ENCODE results near the gene FGF8. TPM values are rescaled to one million over a fixed set of nuclear protein-coding genes. Genes with fewer than 3 reads are reported as not detected.

The FGF8 gene
- total and polyA plus RNA-seq, 10 of the 15 experiments (the other 5 are each of a cell fraction or from before 2014, with no cell fraction given): 0.08 to 0.43 (median 0.17) TPM; not detected in 7

DNA sequence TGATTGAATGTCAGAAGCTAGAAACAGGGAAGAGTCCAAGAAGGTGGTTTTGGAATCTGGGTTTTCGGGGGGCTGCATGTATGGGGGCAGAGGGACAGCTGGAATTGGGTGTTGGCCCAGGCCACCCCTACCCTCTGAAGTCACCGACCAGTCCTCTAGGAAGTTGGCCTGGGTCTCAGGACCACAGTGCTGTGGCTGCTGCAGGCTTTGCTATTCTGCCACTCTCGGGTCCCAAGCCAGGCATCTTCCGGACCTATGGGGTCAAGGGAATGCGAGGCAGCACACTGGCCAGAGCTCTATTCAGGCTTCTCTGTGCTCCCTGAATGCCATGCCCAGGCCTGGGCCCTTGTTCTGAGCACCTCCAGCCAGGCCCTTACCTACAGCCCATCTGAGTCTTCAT, 13.2 kb downstream of the FGF8 start:
- no peak overlapping the region for H3K4me3 ChIP-seq
- ChIA-PET POLR2A (no interaction called here), SMC1A (ENCODE audit: uncharacterized antibody, unreplicated experiment) (no interaction called here), CTCF (interaction anchor here (0.7 to 1.2 kb wide), 2 partner anchors 10 to 45 kb away, joined by 3 read pairs; no protein-coding TSS in a partner anchor), RAD21 (ENCODE audit: unreplicated experiment) (no interaction called here)
- no peaks in the 10 kb centered on the region for H3K36me3 ChIP-seq (ENCODE audit: control insufficient read depth in 2 of 2, insufficient read depth in 2 of 2, low read length in 1 of 2)
- H2AFZ ChIP-seq (ENCODE audit: control insufficient read depth, low read depth, low read length): no peak overlapping the region
- H3K9me3 ChIP-seq (replicated peaks; ENCODE audit: control insufficient read depth, insufficient read depth, low read length): no peaks in the 10 kb centered on the region
- no peak for FAIRE-seq
- no peaks in the 10 kb centered on the region for H3K79me2 ChIP-seq (ENCODE audit: control insufficient read depth, insufficient read depth, low read length)
- DNase-seq (ENCODE audit: low read depth, low spot score): no peak
- WGBS (ENCODE audit: insufficient coverage, insufficient replicate concordance, low lambda C conversion rate, missing lambda C conversion rate): 58% methylated on average over 5 of the region's 5 CpGs
- in situ Hi-C loops (cut with MboI) (no loop called here), intact Hi-C loops (cut with micrococcal nuclease; ENCODE audit: unreplicated experiment) (no loop called here)
- BruUV-seq (replicated peaks): no TSS peak
- H3K9ac ChIP-seq (ENCODE audit: control insufficient read depth, insufficient read depth, low read length): no peak overlapping the region
- H3K27me3 ChIP-seq (replicated peaks in 1 of 2; ENCODE audit: control insufficient read depth in 2 of 2, insufficient read depth in 2 of 2, low read length in 1 of 2): peaks cover 0 to 3% of the 10 kb centered on the region in 2 experiments; a peak in 3 of 4 replicates
- H3K27ac ChIP-seq (ENCODE audit: control insufficient read depth, insufficient read depth): no peak overlapping the region
- TF ChIP-seq, protein P1, sequence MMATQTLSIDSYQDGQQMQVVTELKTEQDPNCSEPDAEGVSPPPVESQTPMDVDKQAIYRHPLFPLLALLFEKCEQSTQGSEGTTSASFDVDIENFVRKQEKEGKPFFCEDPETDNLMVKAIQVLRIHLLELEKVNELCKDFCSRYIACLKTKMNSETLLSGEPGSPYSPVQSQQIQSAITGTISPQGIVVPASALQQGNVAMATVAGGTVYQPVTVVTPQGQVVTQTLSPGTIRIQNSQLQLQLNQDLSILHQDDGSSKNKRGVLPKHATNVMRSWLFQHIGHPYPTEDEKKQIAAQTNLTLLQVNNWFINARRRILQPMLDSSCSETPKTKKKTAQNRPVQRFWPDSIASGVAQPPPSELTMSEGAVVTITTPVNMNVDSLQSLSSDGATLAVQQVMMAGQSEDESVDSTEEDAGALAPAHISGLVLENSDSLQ (IDR thresholded peaks at IDR 0.05): no peak
- TF ChIP-seq POLR2AphosphoS5 (IDR thresholded peaks at IDR 0.05; ENCODE audit: low read length) (no peak), CEBPB (IDR thresholded peaks at IDR 0.05; ENCODE audit: borderline replicate concordance in 1 of 2, low read depth in 2 of 2, low read length in 2 of 2) (no peak), SMAD1 (IDR thresholded peaks at IDR 0.05; ENCODE audit: low read depth, partially characterized antibody) (no peak), SUPT20H (IDR thresholded peaks at IDR 0.05; ENCODE audit: borderline replicate concordance, control insufficient read depth, low read depth, low read length) (no peak), CHD4 (IDR thresholded peaks at IDR 0.05) (no peak), RELA (IDR thresholded peaks at IDR 0.05; ENCODE audit: borderline replicate concordance, partially characterized antibody) (no peak), STAT3 (IDR thresholded peaks at IDR 0.05; ENCODE audit: low read depth, low read length) (no peak), RAD21 (IDR thresholded peaks at IDR 0.05; ENCODE audit: insufficient read depth, low read depth, low read length) (no peak), EP300 (IDR thresholded peaks at IDR 0.05; ENCODE audit: borderline replicate concordance in 1 of 2, control insufficient read depth in 1 of 2, low read depth in 2 of 2, low read length in 2 of 2) (no peak), POLR2AphosphoS2 (IDR thresholded peaks at IDR 0.05; ENCODE audit: low read depth, low read length) (no peak), ZNF274 (IDR thresholded peaks at IDR 0.05; ENCODE audit: insufficient read depth, insufficient read length) (no peak), YY1 (IDR thresholded peaks at IDR 0.05; ENCODE audit: low read depth, low read length) (no peak), SIX5 (IDR thresholded peaks at IDR 0.05; ENCODE audit: low read depth, low read length, severe bottlenecking) (no peak), CBX5 (IDR thresholded peaks at IDR 0.05; ENCODE audit: low read depth) (no peak), JUND (IDR thresholded peaks at IDR 0.05; ENCODE audit: low read depth, low read length) (no peak), SREBF2 (IDR thresholded peaks at IDR 0.05; ENCODE audit: low read length) (no peak), MTA3 (IDR thresholded peaks at IDR 0.05; ENCODE audit: borderline replicate concordance, low read length) (no peak)
- TF ChIP-seq, protein P2, sequence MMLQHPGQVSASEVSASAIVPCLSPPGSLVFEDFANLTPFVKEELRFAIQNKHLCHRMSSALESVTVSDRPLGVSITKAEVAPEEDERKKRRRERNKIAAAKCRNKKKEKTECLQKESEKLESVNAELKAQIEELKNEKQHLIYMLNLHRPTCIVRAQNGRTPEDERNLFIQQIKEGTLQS (IDR thresholded peaks at IDR 0.05; ENCODE audit: borderline replicate concordance, extremely low read depth, low read depth, low read length): no peak
- H3K4me2 ChIP-seq (ENCODE audit: control insufficient read depth, insufficient read depth): no peak overlapping the region
- H3K4me1 ChIP-seq (ENCODE audit: control insufficient read depth, insufficient read depth, low read length): no peaks in the 10 kb centered on the region
- no peaks in the 10 kb centered on the region for H4K20me1 ChIP-seq (ENCODE audit: control insufficient read depth, insufficient read depth)
- no peak for ATAC-seq
